Gastrocnemius medialis (tissue), 4 donors: Measurements from ENCODE around the gene PPP1R27. TPM values are rescaled to one million over a fixed set of nuclear protein-coding genes. Genes with fewer than 3 reads are reported as not detected.

ENCODE experiments used
- ATAC-seq, 2 donors: fragments of 150-250 bp; one replicate each; pipeline ENCODE4 v1.9.1; 2016
- DNase-seq, 2 donors: peaks; one replicate each; pipeline ENCODE4 v3.0.0-alpha.2; 2019
- H3K27ac ChIP-seq, 4 donors: fragments of 200-600 bp; sonication (generic); 1 replicate in 1 of 4; 2 replicates in 3 of 4; pipeline ENCODE4 v1.5.1; 2016 to 2018; ENCODE audit warnings: mild to moderate bottlenecking in 2 of 4, moderate library complexity in 1 of 4
- H3K27me3 ChIP-seq, 3 donors: fragments of 200-600 bp; sonication (generic) in 2 of 3; 1 replicate in 1 of 3; 2 replicates in 2 of 3; pipeline versions ENCODE4 v1.5.1 to v1.6.0; 2016 to 2019; ENCODE audit warnings: mild to moderate bottlenecking in 1 of 3, moderate library complexity in 1 of 3
- H3K36me3 ChIP-seq, 2 donors: fragments of 200-600 bp; sonication (generic) in 1 of 2; one replicate each; pipeline ENCODE4 v1.5.1; 2017 to 2018
- H3K4me1 ChIP-seq, 2 donors: fragments of 200-600 bp; sonication (generic) in 1 of 2; one replicate each; pipeline ENCODE4 v1.5.1; 2016 to 2017; ENCODE audit warnings: mild to moderate bottlenecking in 2 of 2
- H3K4me3 ChIP-seq, 4 donors: fragments of 200-600 bp; sonication (generic) in 3 of 4; 1 replicate in 1 of 4; 2 replicates in 3 of 4; pipeline ENCODE4 v1.5.1; 2016 to 2019; ENCODE audit warnings: mild to moderate bottlenecking in 2 of 4
- H3K9me3 ChIP-seq, 3 donors: fragments of 200-600 bp; sonication (generic) in 2 of 3; 1 replicate in 1 of 3; 2 replicates in 2 of 3; pipeline ENCODE4 v1.5.1; 2016 to 2019
- POLR2A ChIP-seq, 2 donors: fragments of 450-650 bp; IDR thresholded peaks; one replicate each; pipeline ENCODE4 v1.6.1; 2017; ENCODE audit warnings: antibody characterized with exemption in 2 of 2, mild to moderate bottlenecking in 2 of 2, moderate library complexity in 2 of 2
- in situ Hi-C, 4 donors: fragments of 200-750 bp; cut with MboI; loops; one replicate each; pipeline versions ENCODE4 v1.15.0 to v1.8.0; 2017; ENCODE audit warnings: low sequenced_read_pairs in 4 of 4
- intact Hi-C: fragments of 100-400 bp; cut with DNase I; formaldehyde crosslinking; loops from one replicate; pipeline ENCODE4 v1.15.1; 2023; ENCODE audit warnings: low total_unique reads
- total RNA-seq, 4 donors: library from RNA; depleted of rRNA; stranded (reverse); fragments of >200 nt; gene quantifications; one replicate each; pipeline versions ENCODE4 v1.1.0 to v1.2.3, GENCODE V29; 2016
- TF ChIP-seq, protein P1 (sequence below), 5 experiments: fragments of 450-650 bp in 3 of 5; fragments of 200-600 bp in 2 of 5; sonication (generic) in 2 of 5; IDR thresholded peaks in 4 of 5; conservative IDR thresholded peaks in 1 of 5; 1 replicate in 4 of 5; 2 replicates in 1 of 5; pipeline ENCODE4 v1.5.1; 2016 to 2019; ENCODE audit warnings: antibody characterized with exemption in 5 of 5, mild to moderate bottlenecking in 3 of 5, moderate library complexity in 3 of 5

The PPP1R27 gene
- total RNA-seq, 4 donors from 2014 or later, result 245 to 708 (median 400) TPM

DNA sequence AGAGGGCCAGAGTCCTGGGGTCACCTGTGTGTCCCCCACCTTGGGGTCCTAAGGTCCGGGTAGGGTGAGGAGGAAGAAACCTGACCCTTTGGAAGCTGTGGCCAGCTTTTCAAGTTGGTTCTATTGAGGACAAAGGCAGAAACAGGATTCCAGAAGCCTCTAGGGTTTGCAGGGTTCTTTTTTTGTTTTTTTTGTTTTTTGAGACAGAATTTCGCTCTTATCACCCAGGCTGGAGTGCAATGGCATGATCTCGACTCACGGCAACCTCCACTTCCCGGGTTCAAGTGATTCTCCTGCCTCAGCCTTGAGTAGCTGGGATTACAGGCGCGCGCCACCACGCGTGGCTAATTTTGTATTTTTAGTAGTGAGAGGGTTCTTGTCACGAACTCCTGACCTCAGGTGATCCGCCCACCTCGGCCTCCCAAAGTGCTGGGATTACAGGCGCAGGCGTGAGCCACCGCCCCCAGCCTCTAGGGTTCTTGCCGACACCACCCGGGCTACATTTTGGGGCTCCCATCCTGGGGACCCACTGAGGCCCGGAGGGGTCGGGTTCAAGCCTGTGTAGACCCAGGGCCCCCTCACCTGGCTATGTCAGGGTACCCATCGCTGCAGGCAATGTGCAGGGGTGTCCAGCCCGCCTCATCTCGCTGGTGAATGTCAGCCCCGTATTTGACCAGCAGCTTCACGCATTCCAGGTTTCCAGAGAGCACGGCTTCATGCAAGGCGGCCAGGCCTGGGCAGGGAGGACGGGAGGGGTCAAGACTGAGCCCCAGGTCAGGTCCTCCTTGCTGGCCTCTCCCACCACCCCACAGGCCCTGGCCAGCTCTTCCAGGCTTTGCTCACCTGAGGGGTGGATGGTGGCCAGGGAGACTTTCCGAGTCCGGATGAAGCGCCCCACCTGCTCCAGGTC, 674 bp downstream of the PPP1R27 start:
- H3K4me3 ChIP-seq, result peak overlapping the region; percentile 65 to 86 (median 73)
- TF ChIP-seq, protein P1, sequence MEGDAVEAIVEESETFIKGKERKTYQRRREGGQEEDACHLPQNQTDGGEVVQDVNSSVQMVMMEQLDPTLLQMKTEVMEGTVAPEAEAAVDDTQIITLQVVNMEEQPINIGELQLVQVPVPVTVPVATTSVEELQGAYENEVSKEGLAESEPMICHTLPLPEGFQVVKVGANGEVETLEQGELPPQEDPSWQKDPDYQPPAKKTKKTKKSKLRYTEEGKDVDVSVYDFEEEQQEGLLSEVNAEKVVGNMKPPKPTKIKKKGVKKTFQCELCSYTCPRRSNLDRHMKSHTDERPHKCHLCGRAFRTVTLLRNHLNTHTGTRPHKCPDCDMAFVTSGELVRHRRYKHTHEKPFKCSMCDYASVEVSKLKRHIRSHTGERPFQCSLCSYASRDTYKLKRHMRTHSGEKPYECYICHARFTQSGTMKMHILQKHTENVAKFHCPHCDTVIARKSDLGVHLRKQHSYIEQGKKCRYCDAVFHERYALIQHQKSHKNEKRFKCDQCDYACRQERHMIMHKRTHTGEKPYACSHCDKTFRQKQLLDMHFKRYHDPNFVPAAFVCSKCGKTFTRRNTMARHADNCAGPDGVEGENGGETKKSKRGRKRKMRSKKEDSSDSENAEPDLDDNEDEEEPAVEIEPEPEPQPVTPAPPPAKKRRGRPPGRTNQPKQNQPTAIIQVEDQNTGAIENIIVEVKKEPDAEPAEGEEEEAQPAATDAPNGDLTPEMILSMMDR (IDR thresholded peaks at IDR 0.05 in 4 of 5, conservative IDR thresholded peaks at IDR 0.05 in 1 of 5), result no peak
- TF ChIP-seq POLR2A (IDR thresholded peaks at IDR 0.05), result no peak
- in situ Hi-C loops, result no loop called here
- peak overlapping the region; percentile 98 to 99 (median 99) for H3K27ac ChIP-seq
- DNase-seq (peak in 1 of 2 donors; percentile 67), ATAC-seq (no peak)
- H3K36me3 ChIP-seq, result no peaks in the 10 kb centered on the region
- H3K27me3 ChIP-seq, result no peaks in the 10 kb centered on the region
- H3K4me1 ChIP-seq, result peaks cover 39 to 44% of the 10 kb centered on the region in 2 donors
- no peaks in the 10 kb centered on the region for H3K9me3 ChIP-seq
- intact Hi-C loops, result loop anchor here (1.0 to 5.0 kb wide), 2 partner anchors 27 to 78 kb away; partner anchors contain the start of gene PCYT2

DNA sequence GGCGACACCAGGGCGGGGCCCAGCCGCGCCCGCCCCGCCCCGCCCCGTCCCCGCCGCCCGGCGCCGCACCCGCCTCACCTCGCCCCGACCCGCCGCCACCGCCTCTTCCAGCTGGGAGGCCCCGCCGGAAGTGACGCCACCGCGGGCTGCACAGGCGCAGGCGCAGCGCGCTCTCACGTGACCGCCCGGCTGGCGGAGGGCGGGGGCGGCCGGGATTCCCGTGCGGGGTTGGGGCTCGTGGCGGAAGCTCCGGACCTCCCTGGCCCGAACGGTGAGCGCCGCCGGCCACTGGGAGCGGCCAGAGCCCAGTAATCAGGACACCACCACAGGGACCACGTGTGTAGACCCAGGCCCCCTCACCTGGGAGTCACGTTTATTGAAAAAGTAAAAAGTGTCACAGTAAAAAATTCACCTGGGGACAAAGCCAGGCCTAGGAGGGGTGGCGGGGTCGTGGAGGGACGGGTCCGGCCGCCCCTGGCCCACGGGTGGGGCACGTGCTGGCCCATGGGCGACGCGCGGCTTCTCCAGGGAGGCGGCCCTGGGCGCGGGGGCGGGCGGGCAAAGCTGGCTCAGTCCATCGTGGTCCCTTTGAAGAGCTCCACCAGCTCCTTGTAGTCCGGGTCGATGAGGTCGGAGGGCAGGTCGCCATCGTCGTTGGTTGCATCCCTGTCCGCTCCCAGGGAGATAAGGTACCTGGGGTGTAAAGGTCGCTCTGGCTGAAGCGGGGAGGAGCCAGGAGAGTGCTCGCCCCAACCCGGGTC, 1.5 kb downstream of the PPP1R27 start, which contains the start of gene MCRIP1:
Gene MCRIP1, minus strand, starts transcription at position 132 of the 761 bp plus-strand sequence. CDS start 8,785 bp downstream, outside the sequence.
- Histone ChIP-seq H3K4me1 (peaks cover 31 to 36% of the 10 kb centered on the region in 2 donors), H3K36me3 (no peaks in the 10 kb centered on the region), H3K27ac (peak within 1 kb of the TSS; percentile 99 to 100 (median 99)), H3K27me3 (no peaks in the 10 kb centered on the region), H3K4me3 (peak within 1 kb of the TSS; percentile 79 to 95 (median 84)), H3K9me3 (no peaks in the 10 kb centered on the region)
- intact Hi-C loops (loop anchor here (1.0 to 5.0 kb wide), 2 partner anchors 28 to 79 kb away; partner anchors contain the start of gene PCYT2), in situ Hi-C loops (no loop called here)
- peak; percentile 94 to 96 for TF ChIP-seq POLR2A (IDR thresholded peaks at IDR 0.05)
- TF ChIP-seq, protein P1 (IDR thresholded peaks at IDR 0.05 in 4 of 5, conservative IDR thresholded peaks at IDR 0.05 in 1 of 5), result peak in 1 of 5 experiments; percentile 7
- DNase-seq (peak; percentile 91 to 93), ATAC-seq (peak; percentile 27 to 38)

DNA sequence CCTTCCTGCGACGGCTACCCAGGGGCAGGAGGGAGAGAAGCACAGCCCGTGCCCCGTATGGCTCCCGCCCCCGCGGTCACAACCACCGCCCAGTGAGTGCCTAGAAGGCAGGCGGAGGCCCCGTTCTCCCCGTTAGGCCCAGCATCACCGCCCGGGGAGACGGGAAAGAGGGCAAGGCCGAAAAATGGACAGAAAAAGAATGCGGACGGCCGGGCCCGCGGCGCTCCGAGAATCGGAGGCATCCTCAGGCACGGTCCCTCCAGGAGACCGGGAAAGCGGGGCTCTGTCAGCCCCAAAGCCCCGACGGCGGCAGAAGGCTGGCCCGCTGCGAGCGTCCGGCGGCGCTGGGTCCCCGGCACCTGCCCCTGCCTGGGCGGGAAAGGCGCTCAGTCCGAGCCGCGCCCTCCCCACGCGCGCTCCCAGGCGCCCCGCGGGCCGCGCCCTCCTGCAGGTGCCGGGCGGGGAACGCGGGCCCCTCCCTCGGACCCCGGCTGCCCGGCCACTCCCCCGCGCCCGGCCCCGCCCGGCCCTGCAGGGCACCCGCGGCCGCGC, 2.2 kb downstream of the PPP1R27 start:
- no peaks in the 10 kb centered on the region for H3K9me3 ChIP-seq
- no peaks in the 10 kb centered on the region for H3K36me3 ChIP-seq
- TF ChIP-seq POLR2A (IDR thresholded peaks at IDR 0.05), result peak in 1 of 2 donors; percentile 2
- TF ChIP-seq, protein P1 (IDR thresholded peaks at IDR 0.05 in 4 of 5, conservative IDR thresholded peaks at IDR 0.05 in 1 of 5), result no peak
- H3K27ac ChIP-seq, result peak overlapping the region; percentile 90 to 100 (median 96)
- H3K4me3 ChIP-seq, result peak overlapping the region; percentile 53 to 95 (median 77)
- peaks cover 25 to 29% of the 10 kb centered on the region in 2 donors for H3K4me1 ChIP-seq
- in situ Hi-C loops, result no loop called here
- ATAC-seq (peak in 1 of 2 donors; percentile 1), DNase-seq (no peak)
- intact Hi-C loops, result loop anchor here (1.0 to 5.0 kb wide), 2 partner anchors 29 to 80 kb away; partner anchors contain the start of gene PCYT2
- H3K27me3 ChIP-seq, result no peaks in the 10 kb centered on the region

DNA sequence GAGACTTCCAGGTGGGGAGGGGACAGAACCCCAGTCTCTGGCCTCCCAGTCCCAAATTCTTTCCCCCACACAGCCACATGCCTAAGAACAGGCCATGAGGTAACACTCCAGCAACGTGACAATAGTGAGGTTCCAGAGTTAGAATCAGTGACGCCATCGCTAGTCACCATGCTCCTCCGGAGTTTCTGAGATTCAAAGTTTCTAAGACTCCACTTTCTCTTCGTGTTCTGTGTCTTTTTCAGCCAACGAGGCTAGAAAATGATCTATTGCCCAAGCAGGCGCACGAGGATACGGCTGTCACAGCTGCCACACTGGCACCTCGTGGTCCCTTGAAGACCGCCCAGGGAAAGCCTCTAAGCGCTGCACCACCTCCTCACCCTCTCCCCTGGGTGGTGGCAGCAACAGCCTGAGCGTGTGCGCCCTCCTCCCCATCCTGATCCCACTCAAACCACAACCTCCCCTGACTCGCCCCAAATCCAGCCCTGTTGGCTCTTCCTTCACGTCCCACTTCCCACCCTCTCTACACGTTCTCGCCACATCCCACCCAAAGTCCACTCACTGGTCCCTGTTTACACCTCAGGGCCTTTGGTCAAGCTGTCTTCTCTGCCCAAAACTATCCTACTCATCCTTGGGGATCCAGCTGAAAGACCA, 2.8 kb downstream of the PPP1R27 start:
- TF ChIP-seq, protein P1 (IDR thresholded peaks at IDR 0.05 in 4 of 5, conservative IDR thresholded peaks at IDR 0.05 in 1 of 5), result no peak
- peak; percentile 44 to 62 for TF ChIP-seq POLR2A (IDR thresholded peaks at IDR 0.05)
- intact Hi-C loops (loop anchor here (5.0 kb wide), 1 partner anchor 80 kb away; the partner anchor contains the start of gene PCYT2), in situ Hi-C loops (no loop called here)
- Histone ChIP-seq H3K9me3 (no peaks in the 10 kb centered on the region), H3K4me1 (peaks cover 21 to 23% of the 10 kb centered on the region in 2 donors), H3K27me3 (no peaks in the 10 kb centered on the region), H3K27ac (peak overlapping the region; percentile 90 to 100 (median 96)), H3K4me3 (peak overlapping the region; percentile 53 to 95 (median 77)), H3K36me3 (no peaks in the 10 kb centered on the region)
- peak; percentile 38 to 44 for ATAC-seq
- peak; percentile 57 to 83 for DNase-seq
